Suprapubic skin (tissue), 4 donors: ENCODE data around the gene GCNT2. TPM values are rescaled to one million over a fixed set of nuclear protein-coding genes. Genes with fewer than 3 reads are reported as not detected.
A peak's percentile ranks its signal among the peaks of the same experiment; 100 is the strongest.

Experiments
- DNase-seq, 2 donors: peaks; one replicate each; pipeline ENCODE4 v3.0.0-alpha.2; 2019; ENCODE audit warnings: low spot score in 2 of 2
- H3K27ac ChIP-seq: fragments of 200-600 bp; sonication (generic); one replicate; pipeline ENCODE4 v1.5.1; 2019
- H3K27me3 ChIP-seq: fragments of 200-600 bp; sonication (generic); one replicate; pipeline ENCODE4 v1.5.1; 2019
- H3K36me3 ChIP-seq: fragments of 200-600 bp; sonication (generic); one replicate; pipeline ENCODE4 v1.5.1; 2019
- H3K4me1 ChIP-seq: fragments of 200-600 bp; sonication (generic); one replicate; pipeline ENCODE4 v1.5.1; 2019
- H3K4me3 ChIP-seq: fragments of 200-600 bp; sonication (generic); one replicate; pipeline ENCODE4 v1.5.1; 2019; ENCODE audit warnings: mild to moderate bottlenecking
- H3K9me3 ChIP-seq: fragments of 200-600 bp; sonication (generic); one replicate; pipeline ENCODE4 v1.5.1; 2019
- CTCF ChIP-seq, 2 donors: fragments of 200-600 bp in 1 of 2; fragments of 450-650 bp in 1 of 2; sonication (generic) in 1 of 2; IDR thresholded peaks; one replicate each; pipeline ENCODE4 v1.5.1; 2016 to 2019; ENCODE audit warnings: antibody characterized with exemption in 2 of 2, mild to moderate bottlenecking in 1 of 2, moderate library complexity in 1 of 2
- EP300 ChIP-seq: sonication (generic); formaldehyde crosslinking; IDR thresholded peaks from one replicate; pipeline ENCODE4 v1.6.1; 2017; ENCODE audit warnings: antibody characterized with exemption
- POLR2A ChIP-seq, 2 donors: fragments of 450-650 bp; IDR thresholded peaks; one replicate each; pipeline ENCODE4 v1.6.1; 2017; ENCODE audit warnings: antibody characterized with exemption in 2 of 2, mild to moderate bottlenecking in 2 of 2, moderate library complexity in 2 of 2
- POLR2AphosphoS5 ChIP-seq, 3 donors: sonication (generic); formaldehyde crosslinking; IDR thresholded peaks; one replicate each; pipeline ENCODE4 v1.6.1; 2017; ENCODE audit warnings: antibody characterized with exemption in 3 of 3
- WGBS: methylation state at CpG from one replicate; pipeline ENCODE4 v1.1.5; 2018; 5-methylcytosine and 5-hydroxymethylcytosine counted together
- total RNA-seq, 4 donors: library from RNA; depleted of rRNA; stranded (reverse); fragments of >200 nt; gene quantifications; one replicate each; pipeline ENCODE4 v1.1.0, GENCODE V29; 2016

The GCNT2 gene
- total RNA-seq, 4 donors from 2014 or later: 8.0 to 37.4 (median 14.4) TPM

- Histone ChIP-seq H3K4me1 (peaks cover 28% of the 10 kb centered on the region), H3K4me3 (peak overlapping the region; percentile 49), H3K36me3 (no peaks in the 10 kb centered on the region), H3K27ac (peak overlapping the region; percentile 65), H3K27me3 (no peaks in the 10 kb centered on the region), H3K9me3 (no peaks in the 10 kb centered on the region)
- DNase-seq: no peak
- 60% methylated on average over 6 of the region's 6 CpGs for WGBS
- TF ChIP-seq CTCF (IDR thresholded peaks at IDR 0.05) (no peak), POLR2AphosphoS5 (IDR thresholded peaks at IDR 0.05) (no peak), POLR2A (IDR thresholded peaks at IDR 0.05) (no peak), EP300 (no peak)
Measured at GRCh38 chr6:10556589-10556988, 35.4 kb downstream of the GCNT2 start.

- 79% methylated on average over 6 of the region's 6 CpGs for WGBS
- Histone ChIP-seq H3K9me3 (no peaks in the 10 kb centered on the region), H3K27me3 (no peaks in the 10 kb centered on the region), H3K27ac (no peak overlapping the region), H3K36me3 (no peaks in the 10 kb centered on the region), H3K4me1 (peaks cover 28% of the 10 kb centered on the region), H3K4me3 (peak overlapping the region; percentile 49)
- TF ChIP-seq CTCF (IDR thresholded peaks at IDR 0.05) (no peak), POLR2A (IDR thresholded peaks at IDR 0.05) (no peak), POLR2AphosphoS5 (IDR thresholded peaks at IDR 0.05) (no peak), EP300 (no peak)
- peak in 1 of 2 donors; percentile 15 for DNase-seq
Measured at GRCh38 chr6:10556992-10557391, 35.8 kb downstream of the GCNT2 start.

- no peaks in the 10 kb centered on the region for H3K36me3 ChIP-seq
- H3K4me1 ChIP-seq: peaks cover 25% of the 10 kb centered on the region
- H3K27ac ChIP-seq: peak overlapping the region; percentile 33
- peak overlapping the region; percentile 11 for H3K4me3 ChIP-seq
- no peaks in the 10 kb centered on the region for H3K27me3 ChIP-seq
- no peaks in the 10 kb centered on the region for H3K9me3 ChIP-seq
- DNase-seq: peak in 1 of 2 donors; percentile 7
- TF ChIP-seq EP300: no peak
- no peak for TF ChIP-seq CTCF (IDR thresholded peaks at IDR 0.05)
- no peak for TF ChIP-seq POLR2AphosphoS5 (IDR thresholded peaks at IDR 0.05)
- no peak for TF ChIP-seq POLR2A (IDR thresholded peaks at IDR 0.05)
Measured at GRCh38 chr6:10557913-10558312, 36.8 kb downstream of the GCNT2 start.

- Histone ChIP-seq H3K4me1 (peaks cover 21% of the 10 kb centered on the region), H3K36me3 (no peaks in the 10 kb centered on the region), H3K27ac (no peak overlapping the region), H3K9me3 (no peaks in the 10 kb centered on the region), H3K4me3 (no peak overlapping the region), H3K27me3 (no peaks in the 10 kb centered on the region)
- 64% methylated on average over 10 of the region's 10 CpGs for WGBS
- DNase-seq: peak; percentile 61 to 74
- TF ChIP-seq POLR2AphosphoS5 (IDR thresholded peaks at IDR 0.05) (no peak), POLR2A (IDR thresholded peaks at IDR 0.05) (no peak), EP300 (no peak), CTCF (IDR thresholded peaks at IDR 0.05) (no peak)
Measured at GRCh38 chr6:10558565-10558964, 37.4 kb downstream of the GCNT2 start.

GRCh38 chr6:10559522-10560152, 38.5 kb downstream of the GCNT2 start:
- H3K4me3 ChIP-seq: no peak overlapping the region

More at GRCh38 chr6:10559522-10560152, 38.5 kb downstream of the GCNT2 start:
- 65% methylated on average over 9 of the region's 9 CpGs for WGBS
- Histone ChIP-seq H3K27ac (peak overlapping the region; percentile 37), H3K4me1 (peaks cover 21% of the 10 kb centered on the region), H3K27me3 (no peaks in the 10 kb centered on the region), H3K9me3 (no peaks in the 10 kb centered on the region), H3K36me3 (no peaks in the 10 kb centered on the region)
- peak in 1 of 2 donors; percentile 7 for DNase-seq
- TF ChIP-seq POLR2A (IDR thresholded peaks at IDR 0.05): no peak
